Uterus (tissue), 2 donors: ENCODE results near the gene CLSTN2.

Source experiments
- POLR2A ChIP-seq, 2 donors: fragments of 450-650 bp; IDR thresholded peaks; one replicate each; pipeline ENCODE4 v1.6.1; 2016; ENCODE audit warnings: antibody characterized with exemption in 2 of 2, mild to moderate bottlenecking in 1 of 2, moderate library complexity in 1 of 2
- TF ChIP-seq, protein P1 (sequence below), 4 experiments: fragments of 200-600 bp in 2 of 4; fragments of 450-650 bp in 2 of 4; sonication (generic) in 2 of 4; IDR thresholded peaks; one replicate each; pipeline ENCODE4 v1.5.1; 2016 to 2019; ENCODE audit warnings: antibody characterized with exemption in 4 of 4, mild to moderate bottlenecking in 2 of 4, moderate library complexity in 1 of 4

DNA sequence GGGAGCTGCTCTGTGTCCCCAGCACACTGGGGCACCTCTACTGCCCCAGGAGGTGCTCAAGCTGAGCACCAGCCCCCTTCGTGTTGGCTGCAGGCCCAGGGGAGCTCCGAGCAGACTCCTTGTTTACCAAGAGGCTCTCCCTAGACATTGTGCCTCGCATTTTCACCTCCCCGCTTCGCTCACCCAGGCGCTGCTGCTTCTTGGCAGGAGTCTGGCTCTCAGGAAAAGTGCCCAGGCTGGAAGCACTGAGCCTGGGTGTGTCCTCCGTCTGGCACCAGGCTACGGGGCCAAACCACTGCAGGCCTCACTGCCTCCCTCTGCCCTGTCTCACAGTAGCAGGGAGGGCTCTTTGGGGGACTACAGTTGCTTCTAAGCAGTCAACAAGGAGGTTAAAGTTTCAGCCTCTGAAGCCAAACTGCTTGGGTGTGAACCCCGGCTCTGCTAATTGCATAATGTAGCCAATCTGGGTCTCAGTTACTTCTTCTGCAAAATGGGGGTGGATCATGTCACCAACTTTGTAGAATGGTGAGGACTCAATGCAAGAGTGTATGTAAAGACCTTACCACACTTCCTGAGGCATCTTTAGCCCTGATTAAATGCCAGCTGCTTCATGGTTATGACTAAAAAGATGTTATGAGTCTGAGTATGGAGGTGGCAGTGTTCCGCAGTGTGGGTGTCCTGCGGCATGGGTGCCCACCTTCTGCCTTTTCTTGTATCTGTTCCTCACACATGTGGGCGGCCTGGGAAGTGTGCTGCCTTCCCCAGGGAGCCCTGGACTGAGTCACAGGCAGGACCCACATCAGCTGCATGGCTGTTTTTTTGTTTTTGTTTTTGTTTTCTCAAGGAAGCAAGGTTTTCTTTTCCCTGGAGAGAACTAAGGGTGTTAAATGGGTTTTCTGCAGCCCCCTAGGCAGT is 88.9 kb downstream of the CLSTN2 start:
- TF ChIP-seq, protein P1, sequence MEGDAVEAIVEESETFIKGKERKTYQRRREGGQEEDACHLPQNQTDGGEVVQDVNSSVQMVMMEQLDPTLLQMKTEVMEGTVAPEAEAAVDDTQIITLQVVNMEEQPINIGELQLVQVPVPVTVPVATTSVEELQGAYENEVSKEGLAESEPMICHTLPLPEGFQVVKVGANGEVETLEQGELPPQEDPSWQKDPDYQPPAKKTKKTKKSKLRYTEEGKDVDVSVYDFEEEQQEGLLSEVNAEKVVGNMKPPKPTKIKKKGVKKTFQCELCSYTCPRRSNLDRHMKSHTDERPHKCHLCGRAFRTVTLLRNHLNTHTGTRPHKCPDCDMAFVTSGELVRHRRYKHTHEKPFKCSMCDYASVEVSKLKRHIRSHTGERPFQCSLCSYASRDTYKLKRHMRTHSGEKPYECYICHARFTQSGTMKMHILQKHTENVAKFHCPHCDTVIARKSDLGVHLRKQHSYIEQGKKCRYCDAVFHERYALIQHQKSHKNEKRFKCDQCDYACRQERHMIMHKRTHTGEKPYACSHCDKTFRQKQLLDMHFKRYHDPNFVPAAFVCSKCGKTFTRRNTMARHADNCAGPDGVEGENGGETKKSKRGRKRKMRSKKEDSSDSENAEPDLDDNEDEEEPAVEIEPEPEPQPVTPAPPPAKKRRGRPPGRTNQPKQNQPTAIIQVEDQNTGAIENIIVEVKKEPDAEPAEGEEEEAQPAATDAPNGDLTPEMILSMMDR (IDR thresholded peaks at IDR 0.05), result no peak
- no peak for TF ChIP-seq POLR2A (IDR thresholded peaks at IDR 0.05)
